ENCODE results near the gene FGFR2.

- TF ChIP-seq POLR2AphosphoS5 (IDR thresholded peaks at IDR 0.05; ENCODE audit: borderline replicate concordance, low read depth, low read length) (no peak), EZH2 (IDR thresholded peaks at IDR 0.05) (no peak), FOXP2 (optimal IDR thresholded peaks at IDR 0.05; ENCODE audit: control extremely low read depth, extremely low read length, insufficient read depth) (no peak)
Measured at GRCh38 chr10:121631365-121632029, 33.3 kb upstream of the FGFR2 start.

Measured in SK-N-MC (cell line).